H9 (cell line): ENCODE data around the gene CELF4. TPM values are rescaled to one million over a fixed set of nuclear protein-coding genes. Genes with fewer than 3 reads are reported as not detected.

ENCODE experiments used
- DNase-seq: peaks from one replicate; pipeline ENCODE4 v3.0.0-alpha.2; 2017
- H2AFZ ChIP-seq: one replicate; pipeline ENCODE4 v1.6.1; 2013; ENCODE audit warnings: mild to moderate bottlenecking, low read length, control low read depth, moderate library complexity
- H2AK5ac ChIP-seq: 2 replicates; pipeline ENCODE4 v1.6.1; 2013; ENCODE audit warnings: low read length, control low read depth, mixed read lengths; ENCODE audit not compliant: insufficient read length
- H2BK120ac ChIP-seq: one replicate; pipeline ENCODE4 v1.6.1; 2013; ENCODE audit warnings: low read depth, mild to moderate bottlenecking, low read length, control low read depth, inconsistent platforms; ENCODE audit not compliant: poor library complexity, severe bottlenecking
- H2BK12ac ChIP-seq: 2 replicates; pipeline ENCODE4 v1.6.1; 2013; ENCODE audit warnings: low read length, control low read depth, mixed read lengths, low read depth; ENCODE audit not compliant: insufficient read length
- H2BK15ac ChIP-seq: 2 replicates; pipeline ENCODE4 v1.6.1; 2013; ENCODE audit warnings: low read depth, low read length, control low read depth
- H2BK20ac ChIP-seq: one replicate; pipeline ENCODE4 v1.6.1; 2013; ENCODE audit warnings: low read depth, mild to moderate bottlenecking, low read length, control low read depth, inconsistent platforms; ENCODE audit not compliant: poor library complexity, severe bottlenecking
- H2BK5ac ChIP-seq: 2 replicates; pipeline ENCODE4 v1.6.1; 2013; ENCODE audit warnings: low read length, control low read depth, mixed read lengths; ENCODE audit not compliant: insufficient read length
- H3K14ac ChIP-seq: 2 replicates; pipeline ENCODE4 v1.6.1; 2013; ENCODE audit warnings: low read length, control low read depth; ENCODE audit not compliant: insufficient read depth
- H3K18ac ChIP-seq: 2 replicates; pipeline ENCODE4 v1.6.1; 2013; ENCODE audit warnings: low read depth, mild to moderate bottlenecking, mixed read lengths, low read length, control low read depth; ENCODE audit not compliant: insufficient read length
- H3K23ac ChIP-seq: 2 replicates; pipeline ENCODE4 v1.6.1; 2013; ENCODE audit warnings: low read length, control low read depth, mixed read lengths, low read depth; ENCODE audit not compliant: insufficient read length
- H3K23me2 ChIP-seq: 2 replicates; pipeline ENCODE4 v1.6.1; 2013; ENCODE audit warnings: low read depth, mild to moderate bottlenecking, mixed read lengths, low read length, control low read depth; ENCODE audit not compliant: insufficient read length, poor library complexity, severe bottlenecking
- H3K27ac ChIP-seq: 2 replicates; pipeline ENCODE4 v1.5.1; 2013; ENCODE audit warnings: low read length, control low read depth, mixed read lengths, low read depth; ENCODE audit not compliant: insufficient read length
- H3K27me3 ChIP-seq: 2 replicates; pipeline ENCODE4 v1.6.1; 2013; ENCODE audit warnings: low read length, control low read depth, inconsistent platforms; ENCODE audit not compliant: insufficient read depth
- H3K4ac ChIP-seq: 2 replicates; pipeline ENCODE4 v1.6.1; 2013; ENCODE audit warnings: low read depth, mild to moderate bottlenecking, control low read depth, inconsistent platforms, low read length, moderate library complexity
- H3K4me1 ChIP-seq: 2 replicates; pipeline ENCODE4 v1.6.1; 2013; ENCODE audit warnings: low read length, control low read depth, inconsistent platforms; ENCODE audit not compliant: insufficient read depth
- H3K4me2 ChIP-seq: 2 replicates; pipeline ENCODE4 v1.6.1; 2013; ENCODE audit warnings: low read length, control low read depth, mixed read lengths; ENCODE audit not compliant: insufficient read length, insufficient read depth
- H3K56ac ChIP-seq: 2 replicates; pipeline ENCODE4 v1.6.1; 2013; ENCODE audit warnings: low read depth, mild to moderate bottlenecking, mixed read lengths, low read length, control low read depth; ENCODE audit not compliant: insufficient read length
- H3K79me1 ChIP-seq: 2 replicates; pipeline ENCODE4 v1.6.1; 2013; ENCODE audit warnings: low read depth, mild to moderate bottlenecking, moderate library complexity, low read length, control low read depth, inconsistent platforms; ENCODE audit not compliant: insufficient read depth, poor library complexity, severe bottlenecking
- H3K79me2 ChIP-seq: 2 replicates; pipeline ENCODE4 v1.6.1; 2013; ENCODE audit warnings: low read length, control low read depth, inconsistent platforms; ENCODE audit not compliant: insufficient read depth
- H3K9ac ChIP-seq: 2 replicates; pipeline ENCODE4 v1.6.1; 2013; ENCODE audit warnings: low read length, control low read depth, mixed read lengths; ENCODE audit not compliant: insufficient read length; ENCODE audit errors: extremely low read depth
- H3K9me3 ChIP-seq: one replicate; pipeline ENCODE4 v1.6.1; 2013; ENCODE audit warnings: low read depth, low read length, inconsistent platforms; ENCODE audit not compliant: control insufficient read depth
- H3T11ph ChIP-seq: one replicate; pipeline ENCODE4 v1.6.1; 2013; ENCODE audit warnings: mild to moderate bottlenecking, low read length, control low read depth, inconsistent platforms
- H4K20me1 ChIP-seq: one replicate; pipeline ENCODE4 v1.6.1; 2013; ENCODE audit not compliant: control insufficient read depth, insufficient read length, insufficient read depth
- H4K5ac ChIP-seq: 2 replicates; pipeline ENCODE4 v1.6.1; 2013; ENCODE audit warnings: low read depth, mild to moderate bottlenecking, mixed read lengths, low read length, control low read depth; ENCODE audit not compliant: insufficient read length
- H4K8ac ChIP-seq: replicated peaks from 2 replicates; pipeline ENCODE4 v1.6.1; 2013; ENCODE audit warnings: low read length, control low read depth, mixed read lengths, low read depth; ENCODE audit not compliant: insufficient read length
- H4K91ac ChIP-seq: 2 replicates; pipeline ENCODE4 v1.6.1; 2013; ENCODE audit warnings: low read depth, mild to moderate bottlenecking, moderate library complexity, mixed read lengths, low read length, control low read depth; ENCODE audit not compliant: insufficient read length
- H3K27ac Mint-ChIP-seq, 3 experiments: 2 replicates in 2 of 3; 3 replicates in 1 of 3; pipeline ENCODE4 v1.8.0; 2020 to 2021; ENCODE audit warnings: mixed read lengths in 3 of 3, mild to moderate bottlenecking in 1 of 3, moderate library complexity in 1 of 3
- H3K27me3 Mint-ChIP-seq: 2 replicates; pipeline ENCODE4 v1.8.0; 2021; ENCODE audit warnings: low read depth, mild to moderate bottlenecking, moderate library complexity, mixed read lengths
- H3K36me3 Mint-ChIP-seq, 3 experiments: 2 replicates in 2 of 3; 3 replicates in 1 of 3; pipeline ENCODE4 v1.8.0; 2020 to 2021; ENCODE audit warnings: low read depth in 3 of 3, mixed read lengths in 3 of 3; ENCODE audit not compliant: insufficient read depth in 1 of 3
- H3K4me1 Mint-ChIP-seq, 2 experiments: 2 replicates each; pipeline ENCODE4 v1.8.0; 2020; ENCODE audit warnings: mixed read lengths in 2 of 2
- H3K4me3 Mint-ChIP-seq, 2 experiments: 2 replicates in 1 of 2; 3 replicates in 1 of 2; pipeline ENCODE4 v1.8.0; 2020 to 2021; ENCODE audit warnings: mild to moderate bottlenecking in 2 of 2, mixed read lengths in 2 of 2, moderate library complexity in 1 of 2
- H3K9me3 Mint-ChIP-seq, 2 experiments: 2 replicates in 1 of 2; 3 replicates in 1 of 2; pipeline ENCODE4 v1.8.0; 2020; ENCODE audit warnings: mild to moderate bottlenecking in 2 of 2, mixed read lengths in 2 of 2, moderate library complexity in 1 of 2
- WGBS: extraction: QIAGEN DNeasy Blood & Tissue Kit; methylation state at CpG from one replicate; pipeline ENCODE4 v1.1.7; 2013; ENCODE audit warnings: missing lambda C conversion rate, low lambda C conversion rate, mixed read lengths; ENCODE audit not compliant: insufficient read length; ENCODE audit errors: extremely low coverage; 5-methylcytosine and 5-hydroxymethylcytosine counted together
- total RNA-seq: library from RNA; stranded (reverse); gene quantifications from 2 replicates; pipeline ENCODE4 v1.2.1, GENCODE V29; 2021
- TF ChIP-seq, protein P1 (sequence below): fragments of 200-600 bp; sonication (generic); conservative IDR thresholded peaks from 3 replicates; pipeline ENCODE4 v1.8.0; 2021; ENCODE audit warnings: antibody characterized with exemption, mild to moderate bottlenecking

The CELF4 gene
- total RNA-seq, 1 experiment from 2014 or later: 1.1 TPM

DNA sequence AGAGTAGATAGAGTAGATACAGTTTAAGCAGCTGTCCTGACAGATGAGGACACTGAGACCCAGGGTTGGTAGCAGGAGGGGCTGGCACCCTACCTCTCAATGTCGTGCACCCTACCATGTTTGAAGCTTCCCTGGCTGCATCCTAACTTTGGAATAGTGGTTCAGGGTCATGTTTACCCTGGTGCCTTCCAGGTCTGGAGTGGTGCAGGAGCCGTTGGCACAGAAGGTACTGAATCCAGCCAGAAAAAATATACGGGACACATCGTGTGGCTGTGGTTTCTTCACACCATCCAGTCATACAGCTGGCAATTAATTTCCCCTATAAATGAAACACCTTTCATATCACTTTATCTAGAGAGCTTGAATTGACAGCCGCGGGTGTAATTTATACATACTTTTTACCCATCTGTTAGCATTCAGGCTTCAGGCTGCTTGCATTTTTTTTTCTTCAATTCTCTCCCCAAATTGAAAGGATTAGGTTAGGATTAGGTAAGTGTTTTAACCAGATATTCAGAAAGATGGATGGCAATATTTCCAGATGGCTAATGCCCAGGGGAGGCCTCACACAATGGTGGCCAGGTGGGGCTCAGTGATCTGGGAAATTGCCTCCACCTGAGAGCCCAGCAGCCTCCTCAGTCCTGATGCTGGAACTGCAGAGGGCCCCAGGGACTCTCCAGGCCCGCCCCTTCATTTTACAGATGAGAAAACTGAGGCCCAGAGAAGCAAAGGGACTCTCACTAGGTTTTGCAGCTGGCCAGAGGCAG, 127.0 kb downstream of the CELF4 start:
- Histone ChIP-seq H3K18ac (no peak overlapping the region), H3K23me2 (no peaks in the 10 kb centered on the region), H3K27ac (no peak overlapping the region), H2BK12ac (no peak overlapping the region), H2BK5ac (no peak overlapping the region), H4K20me1 (no peaks in the 10 kb centered on the region), H3K79me1 (no peaks in the 10 kb centered on the region), H3K4me1 (no peaks in the 10 kb centered on the region), H3K4me2 (no peak overlapping the region), H2BK20ac (no peak overlapping the region), H2BK15ac (no peak overlapping the region), H3K79me2 (no peaks in the 10 kb centered on the region), H2AK5ac (no peak overlapping the region), H3K9me3 (no peaks in the 10 kb centered on the region), H4K5ac (no peak overlapping the region), H2BK120ac (no peak overlapping the region), H3K4ac (no peak overlapping the region), H3K9ac (no peak overlapping the region), H3K23ac (no peak overlapping the region), H2AFZ (no peak overlapping the region), H3K14ac (no peak overlapping the region), H3K27me3 (no peaks in the 10 kb centered on the region), H4K8ac (no peak overlapping the region), H4K91ac (no peak overlapping the region), H3K56ac (no peak overlapping the region), H3T11ph (no peak overlapping the region)
- Mint-ChIP-seq H3K4me3 (no peak overlapping the region), H3K36me3 (no peaks in the 10 kb centered on the region), H3K4me1 (peaks cover 10 to 15% of the 10 kb centered on the region in 2 experiments), H3K9me3 (no peaks in the 10 kb centered on the region; a peak in 1 of 5 replicates), H3K27ac (no peak overlapping the region; a peak in 1 of 7 replicates), H3K27me3 (peaks cover 5% of the 10 kb centered on the region)
- no peak for DNase-seq
- TF ChIP-seq, protein P1, sequence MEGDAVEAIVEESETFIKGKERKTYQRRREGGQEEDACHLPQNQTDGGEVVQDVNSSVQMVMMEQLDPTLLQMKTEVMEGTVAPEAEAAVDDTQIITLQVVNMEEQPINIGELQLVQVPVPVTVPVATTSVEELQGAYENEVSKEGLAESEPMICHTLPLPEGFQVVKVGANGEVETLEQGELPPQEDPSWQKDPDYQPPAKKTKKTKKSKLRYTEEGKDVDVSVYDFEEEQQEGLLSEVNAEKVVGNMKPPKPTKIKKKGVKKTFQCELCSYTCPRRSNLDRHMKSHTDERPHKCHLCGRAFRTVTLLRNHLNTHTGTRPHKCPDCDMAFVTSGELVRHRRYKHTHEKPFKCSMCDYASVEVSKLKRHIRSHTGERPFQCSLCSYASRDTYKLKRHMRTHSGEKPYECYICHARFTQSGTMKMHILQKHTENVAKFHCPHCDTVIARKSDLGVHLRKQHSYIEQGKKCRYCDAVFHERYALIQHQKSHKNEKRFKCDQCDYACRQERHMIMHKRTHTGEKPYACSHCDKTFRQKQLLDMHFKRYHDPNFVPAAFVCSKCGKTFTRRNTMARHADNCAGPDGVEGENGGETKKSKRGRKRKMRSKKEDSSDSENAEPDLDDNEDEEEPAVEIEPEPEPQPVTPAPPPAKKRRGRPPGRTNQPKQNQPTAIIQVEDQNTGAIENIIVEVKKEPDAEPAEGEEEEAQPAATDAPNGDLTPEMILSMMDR: no peak
- WGBS: no CpG with 5 or more reads among the region's 7 CpGs
